NCI-H1694 (cell line): ENCODE measurements around the gene TTC23L.
A peak's percentile ranks its signal among the peaks of the same experiment; 100 is the strongest.

Experiments
- DNase-seq: peaks from one replicate; lab custom pipeline; 2025; lab: John Stamatoyannopoulos, UW

Gene TTC23L

DNA sequence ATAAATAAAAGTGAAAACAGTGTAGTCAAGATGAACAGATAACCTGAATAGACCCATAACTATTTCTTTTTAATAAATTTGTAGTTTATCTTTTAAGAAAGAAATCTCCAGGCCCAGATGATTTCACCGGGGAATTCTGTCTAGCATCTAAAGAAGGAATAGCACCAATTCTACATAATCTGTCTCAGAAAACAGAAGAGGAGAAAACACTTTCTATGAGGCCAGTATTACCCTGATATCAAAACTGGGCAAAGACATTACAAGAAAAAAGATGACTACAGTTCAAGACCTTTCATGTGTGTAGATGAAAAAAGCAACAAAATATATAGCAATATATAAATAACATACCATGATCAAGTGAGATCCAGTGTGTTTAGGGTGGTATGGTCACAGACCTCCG is 31.4 kb downstream of the TTC23L start:
- DNase-seq, result no peak

DNA sequence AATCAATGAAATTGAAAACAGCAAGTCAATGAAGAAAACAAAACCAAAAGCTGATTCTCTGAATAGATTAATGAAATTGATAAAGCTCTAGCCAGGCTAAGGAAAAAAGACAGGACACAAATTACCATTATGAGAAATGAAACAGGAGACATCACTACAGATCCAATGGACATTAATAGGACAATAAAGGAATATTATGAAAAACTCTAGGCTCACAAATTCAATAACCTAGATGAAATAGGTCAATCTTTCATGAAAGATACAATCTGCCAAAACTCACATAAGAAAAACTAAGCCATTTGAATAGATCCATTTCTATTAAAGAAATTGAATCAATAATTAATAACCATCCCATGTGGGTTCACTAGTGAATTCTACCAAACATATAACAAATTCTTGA is 37.3 kb downstream of the TTC23L start:
- no peak for DNase-seq

DNA sequence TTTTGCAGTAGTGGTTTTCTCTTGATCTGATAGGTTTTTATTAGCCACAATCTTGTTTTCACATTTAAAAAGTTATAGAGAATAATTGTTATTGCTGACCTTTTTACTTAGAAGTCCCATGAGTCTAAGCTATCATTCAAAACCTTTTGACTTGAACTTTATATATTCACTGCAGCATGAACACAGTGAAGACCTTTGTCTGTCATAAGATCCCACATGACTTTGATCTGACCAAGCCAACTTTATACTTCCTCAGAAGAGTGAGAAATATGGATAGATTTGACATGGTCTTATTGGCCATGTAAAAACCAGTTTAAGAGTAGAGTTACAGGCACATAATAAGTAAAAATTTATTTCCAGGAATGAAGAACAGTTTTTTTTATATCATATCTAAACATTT is 42.3 kb downstream of the TTC23L start:
- no peak for DNase-seq

GRCh38 chr5:34886392-34887119 is 47.6 kb downstream of the TTC23L start:
- DNase-seq, result no peak

DNA sequence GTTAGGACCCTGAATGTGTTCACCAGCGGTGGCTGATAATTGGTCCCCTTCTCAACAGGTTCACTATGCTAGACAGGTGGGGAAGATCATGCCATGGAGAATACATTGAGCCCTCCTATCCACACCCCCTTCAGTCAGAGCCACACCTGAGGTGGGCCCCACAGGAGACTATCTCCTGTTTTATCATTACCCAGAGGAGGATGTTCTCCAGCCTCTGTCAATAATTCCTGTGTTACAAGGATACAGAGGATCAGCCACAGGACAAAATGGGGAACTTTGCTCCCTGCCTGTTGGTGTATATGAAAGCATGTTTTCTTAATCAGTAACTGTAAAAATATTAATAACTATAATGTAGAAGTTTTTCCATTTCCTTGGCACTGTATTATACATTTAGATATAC is 50.4 kb downstream of the TTC23L start:
- DNase-seq, result no peak

- no peak for DNase-seq
Observed at GRCh38 chr5:34891981-34892380, 53.0 kb downstream of the TTC23L start.

DNA sequence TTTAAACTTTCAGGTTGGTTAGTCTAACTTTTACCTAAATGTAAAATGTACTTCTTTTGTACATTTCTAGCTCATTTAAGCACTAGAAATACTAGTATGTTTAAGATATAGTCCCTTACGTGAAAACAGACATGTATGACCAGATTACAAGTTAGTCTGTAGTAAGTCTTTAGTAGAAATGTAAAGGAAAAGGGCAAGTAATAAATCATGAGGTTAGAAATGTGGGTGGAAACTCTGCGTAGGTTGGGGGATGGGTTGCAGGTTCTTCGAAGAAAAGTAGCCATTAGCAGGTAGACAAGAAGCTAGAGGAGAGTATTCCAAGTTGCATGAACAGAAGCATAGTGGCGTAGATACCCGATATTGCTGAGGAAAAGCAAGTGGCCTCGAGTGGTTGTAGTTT is 53.5 kb downstream of the TTC23L start:
- DNase-seq, result no peak

GRCh38 chr5:34894716-34895115 is 55.8 kb downstream of the TTC23L start:
- DNase-seq, result no peak

DNA sequence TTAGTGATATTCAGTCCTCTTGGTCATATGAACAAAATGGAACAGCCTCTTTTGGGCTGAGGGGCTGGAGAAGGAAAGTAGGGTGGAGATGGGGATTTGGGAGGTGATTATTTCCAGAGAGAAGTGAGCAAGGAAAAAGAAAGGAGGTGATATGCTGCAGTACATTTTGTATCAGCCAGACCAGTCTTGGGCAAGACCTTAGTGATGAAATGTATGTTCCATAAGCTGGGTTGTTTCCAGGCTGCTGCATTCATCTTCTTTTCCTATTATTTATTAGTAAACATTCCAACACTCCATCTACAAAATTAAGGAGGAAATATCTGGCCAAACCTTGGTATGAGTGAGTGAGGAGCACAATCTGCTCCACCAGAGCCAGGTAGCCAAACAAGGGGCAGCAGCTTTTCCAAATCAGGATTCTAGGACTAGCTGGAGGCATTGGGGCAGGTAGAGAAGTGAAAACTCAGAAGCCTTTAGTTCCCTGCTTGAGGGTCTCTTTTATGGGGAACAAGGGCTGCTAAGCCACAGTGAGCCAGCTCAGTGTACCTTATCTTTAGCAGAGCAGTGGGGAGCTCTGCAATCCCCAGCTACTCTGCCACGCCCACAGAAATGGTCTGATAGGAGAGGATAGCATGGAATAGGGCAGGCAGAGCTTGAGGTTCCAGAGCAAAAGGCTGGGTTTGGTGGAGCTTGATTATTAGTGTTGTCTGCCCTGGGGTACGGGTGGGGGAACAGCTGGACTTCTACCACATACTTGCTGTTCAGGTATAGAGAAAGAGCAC is 56.9 kb downstream of the TTC23L start:
- no peak for DNase-seq

DNA sequence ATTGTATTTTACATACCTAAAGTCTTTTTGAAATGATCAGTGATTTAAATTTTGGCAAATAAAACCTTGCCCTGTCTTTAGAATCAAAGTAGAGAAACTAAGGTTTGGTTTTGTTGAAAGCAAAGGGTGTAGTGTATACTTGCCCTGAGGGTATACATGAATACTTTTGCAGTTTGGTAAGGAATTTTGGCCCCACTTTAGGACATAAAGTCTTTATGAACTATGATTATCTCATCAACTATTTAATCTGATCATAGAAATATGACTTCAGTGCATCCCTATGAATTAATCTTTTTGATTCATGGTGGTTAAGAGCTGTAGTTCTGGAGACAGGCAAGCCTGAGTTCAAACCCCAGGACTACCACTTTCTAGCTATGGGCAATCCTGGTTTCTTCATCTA is 58.7 kb downstream of the TTC23L start:
- no peak for DNase-seq

- peak; percentile 73 for DNase-seq
Observed at GRCh38 chr5:34898258-34898895, 59.4 kb downstream of the TTC23L start.

DNA sequence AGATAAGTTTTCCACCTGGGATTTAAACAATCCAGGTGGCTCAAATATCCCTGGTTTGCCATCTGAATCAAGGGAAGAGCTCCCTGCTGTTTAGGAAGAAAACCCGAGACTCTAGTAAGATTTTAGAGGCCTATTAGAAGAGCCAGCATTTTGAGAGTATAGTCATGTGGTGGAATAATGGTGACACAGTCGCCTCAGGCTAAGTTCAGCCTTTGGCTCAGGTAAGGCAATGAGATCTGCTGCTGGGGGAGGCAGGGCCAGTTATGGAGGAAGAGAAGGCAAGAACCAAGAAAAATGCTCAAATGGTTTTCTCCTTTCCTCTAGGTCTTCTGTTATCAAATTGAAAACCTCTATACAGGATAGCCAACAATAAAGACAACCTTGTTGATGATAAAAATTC is 60.1 kb downstream of the TTC23L start:
- DNase-seq, result no peak

DNA sequence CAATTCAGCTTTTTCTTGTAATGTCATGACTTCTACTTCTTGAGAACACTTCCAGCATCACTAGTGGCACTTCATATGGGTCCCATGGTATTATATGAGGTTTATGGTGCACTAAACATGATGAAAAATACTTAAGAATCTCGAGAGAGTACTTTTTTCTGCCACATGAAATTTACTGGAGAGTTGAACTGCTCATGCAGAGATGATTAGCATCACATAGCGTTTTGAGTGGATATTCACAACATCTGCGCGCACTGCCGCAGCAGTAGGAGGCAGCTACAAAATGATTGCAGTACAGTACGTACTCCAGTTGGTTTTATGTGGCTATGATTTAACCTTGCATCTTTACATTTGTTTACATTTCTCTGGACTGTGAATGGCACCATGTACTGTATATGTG is 61.7 kb downstream of the TTC23L start:
- DNase-seq, result no peak

GRCh38 chr5:34903260-34903659 is 64.3 kb downstream of the TTC23L start:
- no peak for DNase-seq

DNA sequence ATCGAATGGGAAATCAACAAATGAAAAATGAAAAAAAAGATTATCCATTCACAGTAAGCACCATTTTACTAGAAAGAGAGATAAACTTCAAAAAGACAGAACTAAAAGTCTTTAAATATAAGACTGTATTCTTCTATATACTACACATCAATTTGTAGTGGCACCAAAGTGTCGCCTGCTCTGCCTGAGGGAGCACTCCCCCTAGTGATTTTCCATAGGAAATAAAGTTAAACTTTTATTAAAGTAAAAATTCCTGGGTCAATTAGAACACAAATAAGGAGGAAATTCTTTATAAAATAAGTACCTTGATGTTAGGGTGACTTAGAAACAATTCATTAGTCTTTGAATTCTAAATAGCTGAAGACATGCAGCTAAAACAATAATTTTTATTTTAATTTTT is 66.6 kb downstream of the TTC23L start:
- DNase-seq, result no peak

GRCh38 chr5:34913072-34913471 is 74.1 kb downstream of the TTC23L start:
- DNase-seq, result no peak

- peak; percentile 10 for DNase-seq
Observed at GRCh38 chr5:34914671-34915138, 75.7 kb downstream of the TTC23L start.

DNA sequence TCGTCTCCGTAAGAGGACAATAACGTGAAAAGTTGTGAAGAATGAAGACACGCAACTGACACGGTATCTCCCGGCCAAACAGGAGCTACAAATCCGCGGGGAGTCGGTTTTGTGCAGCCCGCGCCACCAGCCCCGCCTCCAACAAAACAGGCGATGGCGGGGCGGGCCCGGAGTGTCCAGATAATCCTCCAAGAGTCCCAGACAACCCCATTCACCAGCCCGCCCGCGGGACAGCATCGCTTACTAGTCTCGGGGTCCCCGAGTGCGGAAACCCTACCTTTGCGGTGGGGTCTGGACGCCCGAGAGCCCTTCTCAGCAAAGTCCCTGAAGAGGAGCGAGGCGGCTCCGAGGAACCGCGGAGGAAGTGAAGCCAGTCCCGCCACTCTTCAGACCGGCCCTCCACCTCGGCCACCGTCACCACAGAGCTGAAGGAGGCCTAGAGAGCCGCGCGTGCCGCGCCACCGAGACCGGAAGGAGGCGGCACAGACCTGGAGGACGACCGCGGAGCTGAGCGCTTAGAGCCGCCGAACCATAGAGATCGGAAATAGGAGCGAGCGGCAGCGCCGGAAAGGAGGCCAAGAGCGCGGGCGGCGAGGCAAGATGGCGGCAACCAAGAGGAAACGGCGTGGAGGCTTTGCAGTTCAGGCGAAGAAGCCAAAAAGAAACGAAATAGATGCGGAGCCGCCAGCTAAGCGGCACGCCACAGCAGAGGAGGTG is 76.3 kb downstream of the TTC23L start, which contains the start of the genes BRIX1 and RAD1:
Gene BRIX1 (plus strand): TSS at position 573 of the 717 bp plus-strand sequence. CDS start 28 bp downstream, at position 601.
Gene RAD1 (minus strand): TSS at position 366 of the 717 bp plus-strand sequence. CDS start 612 bp downstream, outside the sequence.
- DNase-seq, result peak; percentile 96

- DNase-seq, result no peak
Observed at GRCh38 chr5:34915856-34916192, 76.9 kb downstream of the TTC23L start.

- no peak for DNase-seq
Observed at GRCh38 chr5:34916518-34916917, 77.6 kb downstream of the TTC23L start.

GRCh38 chr5:34918025-34918424 is 79.1 kb downstream of the TTC23L start:
- no peak for DNase-seq

GRCh38 chr5:34919077-34919476 is 80.1 kb downstream of the TTC23L start:
- DNase-seq, result no peak
